ENCODE results near the gene COLGALT1. TPM values are rescaled to one million over a fixed set of nuclear protein-coding genes. Genes with fewer than 3 reads are reported as not detected.

Gene COLGALT1
- total and polyA plus RNA-seq, 9 of the 15 experiments (the other 6 are each of a cell fraction or from before 2014, with no cell fraction given) = 4.9 to 119 (median 82.6) TPM

- TF ChIP-seq SRF (CRISPR knock-in tag; IDR thresholded peaks at IDR 0.05) (no peak), HMG20B (CRISPR knock-in tag; IDR thresholded peaks at IDR 0.05) (no peak), SP1 (CRISPR knock-in tag; IDR thresholded peaks at IDR 0.05) (peak; percentile 53; the same call in 1 of the 2 replicates), BMI1 (IDR thresholded peaks at IDR 0.05; ENCODE audit: low read length) (no peak), TGIF2 (CRISPR knock-in tag; IDR thresholded peaks at IDR 0.05) (peak; percentile 34; the same call in 1 of the 2 replicates), DDX20 (tag; IDR thresholded peaks at IDR 0.05; ENCODE audit: low read depth) (no peak), HNRNPL (IDR thresholded peaks at IDR 0.05; ENCODE audit: low read depth, low read length) (peak; percentile 78; the same call in 1 of the 2 replicates), MXI1 (IDR thresholded peaks at IDR 0.05; ENCODE audit: low read depth, low read length) (no peak), NFRKB (IDR thresholded peaks at IDR 0.05; ENCODE audit: low read depth) (no peak), ZNF644 (tag; IDR thresholded peaks at IDR 0.05; ENCODE audit: low read depth) (no peak), ZBTB12 (CRISPR knock-in tag; IDR thresholded peaks at IDR 0.05) (no peak), GTF2E2 (tag; IDR thresholded peaks at IDR 0.05) (no peak), POLR2A (conservative IDR thresholded peaks at IDR 0.05) (peak; percentile 63; the same call in 1 of the 2 replicates), NRF1 (conservative IDR thresholded peaks at IDR 0.05 in 1 of 2, IDR thresholded peaks at IDR 0.05 in 1 of 2) (peak; percentile 72 to 80), PRDM10 (IDR thresholded peaks at IDR 0.05; ENCODE audit: partially characterized antibody) (no peak), HDGF (IDR thresholded peaks at IDR 0.05) (0 out of 2 replicates have a peak, but pooled peaks have one; percentile 26), STAT5B (CRISPR knock-in tag; IDR thresholded peaks at IDR 0.05) (no peak), TARDBP (IDR thresholded peaks at IDR 0.05) (no peak), ZNF217 (CRISPR knock-in tag; IDR thresholded peaks at IDR 0.05) (no peak), SNRNP70 (optimal IDR thresholded peaks at IDR 0.05; ENCODE audit: low read depth, low read length) (no peak)
- TF ChIP-seq, protein P1, sequence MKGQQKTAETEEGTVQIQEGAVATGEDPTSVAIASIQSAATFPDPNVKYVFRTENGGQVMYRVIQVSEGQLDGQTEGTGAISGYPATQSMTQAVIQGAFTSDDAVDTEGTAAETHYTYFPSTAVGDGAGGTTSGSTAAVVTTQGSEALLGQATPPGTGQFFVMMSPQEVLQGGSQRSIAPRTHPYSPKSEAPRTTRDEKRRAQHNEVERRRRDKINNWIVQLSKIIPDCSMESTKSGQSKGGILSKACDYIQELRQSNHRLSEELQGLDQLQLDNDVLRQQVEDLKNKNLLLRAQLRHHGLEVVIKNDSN (CRISPR knock-in tag; IDR thresholded peaks at IDR 0.05) = peak; percentile 35; the same call in 1 of the 2 replicates
- TF ChIP-seq, protein P2, sequence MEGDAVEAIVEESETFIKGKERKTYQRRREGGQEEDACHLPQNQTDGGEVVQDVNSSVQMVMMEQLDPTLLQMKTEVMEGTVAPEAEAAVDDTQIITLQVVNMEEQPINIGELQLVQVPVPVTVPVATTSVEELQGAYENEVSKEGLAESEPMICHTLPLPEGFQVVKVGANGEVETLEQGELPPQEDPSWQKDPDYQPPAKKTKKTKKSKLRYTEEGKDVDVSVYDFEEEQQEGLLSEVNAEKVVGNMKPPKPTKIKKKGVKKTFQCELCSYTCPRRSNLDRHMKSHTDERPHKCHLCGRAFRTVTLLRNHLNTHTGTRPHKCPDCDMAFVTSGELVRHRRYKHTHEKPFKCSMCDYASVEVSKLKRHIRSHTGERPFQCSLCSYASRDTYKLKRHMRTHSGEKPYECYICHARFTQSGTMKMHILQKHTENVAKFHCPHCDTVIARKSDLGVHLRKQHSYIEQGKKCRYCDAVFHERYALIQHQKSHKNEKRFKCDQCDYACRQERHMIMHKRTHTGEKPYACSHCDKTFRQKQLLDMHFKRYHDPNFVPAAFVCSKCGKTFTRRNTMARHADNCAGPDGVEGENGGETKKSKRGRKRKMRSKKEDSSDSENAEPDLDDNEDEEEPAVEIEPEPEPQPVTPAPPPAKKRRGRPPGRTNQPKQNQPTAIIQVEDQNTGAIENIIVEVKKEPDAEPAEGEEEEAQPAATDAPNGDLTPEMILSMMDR (IDR thresholded peaks at IDR 0.05 in 2 of 3, conservative IDR thresholded peaks at IDR 0.05 in 1 of 3; ENCODE audit: insufficient read depth in 2 of 3, low read depth in 1 of 3, low read length in 3 of 3) = peak in 1 of 3 experiments; percentile 19; a peak in 1 of 6 replicates
These were observed 722 bp downstream of the COLGALT1 start (continued) for GRCh38 chr19:17555929-17556813.

All from K562 (cell line).